Measurements from ENCODE around the gene SGPL1.

The SGPL1 gene

GRCh38 chr10:70902661-70903261 is 87.0 kb downstream of the SGPL1 start:
- DNase-seq (ENCODE audit: extremely low read depth in 1 of 2, low read depth in 1 of 2), result no peak

DNA sequence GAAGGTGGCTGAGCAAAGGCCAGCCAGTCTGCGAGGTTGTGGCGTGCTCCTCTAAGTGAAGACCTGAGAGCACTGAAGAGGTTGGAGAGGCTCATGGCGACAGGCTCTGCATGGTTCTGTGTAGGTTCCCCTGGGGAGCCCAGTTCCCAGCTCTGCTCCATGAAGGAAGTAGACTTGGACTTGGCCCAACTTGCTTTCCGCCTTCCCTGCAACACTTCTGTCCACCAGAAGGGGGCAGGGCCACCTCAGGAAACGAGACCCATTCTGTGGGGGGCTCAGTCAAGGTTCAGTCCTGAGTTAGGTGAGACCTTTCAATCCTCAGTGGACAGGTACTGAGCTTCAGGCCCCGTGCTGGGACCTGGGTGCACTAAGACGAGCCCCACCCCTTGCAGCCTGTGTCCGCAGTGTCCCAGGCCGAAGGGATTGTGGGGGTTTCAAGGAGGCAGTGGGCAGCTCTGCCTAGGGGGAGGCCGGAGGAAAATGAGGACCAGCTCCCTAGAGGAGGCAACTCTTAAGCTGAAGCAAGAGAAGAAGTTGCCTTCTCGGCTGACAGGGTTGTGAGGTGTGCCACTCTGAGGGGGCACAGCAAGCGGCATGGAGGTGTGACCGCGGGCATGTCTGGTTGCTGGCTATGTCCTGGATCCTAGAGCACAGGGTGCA is 87.6 kb downstream of the SGPL1 start:
- no peak for DNase-seq (ENCODE audit: extremely low read depth in 1 of 2, low read depth in 1 of 2)

DNA sequence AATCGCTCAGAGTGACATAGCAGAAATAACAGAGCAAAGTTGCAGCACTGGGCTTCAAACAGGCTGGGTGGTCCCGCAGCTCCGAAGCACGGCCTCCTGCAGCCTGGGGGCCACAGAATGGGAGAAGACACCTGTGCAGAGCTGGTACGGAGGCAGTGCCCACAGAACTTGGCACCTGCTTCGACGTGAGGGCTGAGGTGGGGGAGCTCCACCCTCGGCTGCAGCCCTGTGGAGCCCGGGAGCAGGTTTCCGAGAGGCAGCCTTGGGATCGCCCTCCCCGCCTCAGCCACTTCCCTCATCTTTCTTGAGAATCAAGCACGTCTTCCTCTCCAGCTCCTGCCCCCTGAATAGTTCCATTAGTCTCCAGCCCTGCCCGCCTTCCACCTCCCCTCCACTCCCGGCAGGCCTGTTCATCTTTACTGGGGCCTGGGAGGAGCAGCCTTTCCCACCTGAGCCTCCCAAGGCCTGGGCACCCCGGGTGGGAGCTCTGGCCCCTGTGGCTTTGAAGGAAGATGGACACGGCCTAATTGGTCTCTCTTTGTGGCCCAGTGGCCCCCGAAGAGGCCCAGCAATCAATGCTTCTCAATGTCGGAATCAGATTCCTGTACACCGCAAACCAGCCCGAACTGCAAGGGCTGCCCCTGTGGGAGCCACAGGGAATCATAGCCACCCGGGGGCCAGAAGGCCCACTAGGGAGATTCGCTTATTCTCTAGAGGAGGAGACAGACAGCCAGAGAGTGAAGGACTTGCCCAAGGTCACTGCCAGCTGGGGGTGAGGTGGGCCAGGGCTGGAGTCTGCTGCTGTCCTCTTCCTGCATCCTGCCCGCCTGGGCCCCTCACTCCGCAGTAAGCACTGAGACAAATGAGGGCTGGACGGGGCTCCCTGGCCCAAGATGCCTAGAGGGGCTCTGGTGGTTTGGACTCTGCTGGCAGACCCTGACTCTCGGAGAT is 89.6 kb downstream of the SGPL1 start:
- no peak for DNase-seq (ENCODE audit: extremely low read depth in 1 of 2, low read depth in 1 of 2)

DNA sequence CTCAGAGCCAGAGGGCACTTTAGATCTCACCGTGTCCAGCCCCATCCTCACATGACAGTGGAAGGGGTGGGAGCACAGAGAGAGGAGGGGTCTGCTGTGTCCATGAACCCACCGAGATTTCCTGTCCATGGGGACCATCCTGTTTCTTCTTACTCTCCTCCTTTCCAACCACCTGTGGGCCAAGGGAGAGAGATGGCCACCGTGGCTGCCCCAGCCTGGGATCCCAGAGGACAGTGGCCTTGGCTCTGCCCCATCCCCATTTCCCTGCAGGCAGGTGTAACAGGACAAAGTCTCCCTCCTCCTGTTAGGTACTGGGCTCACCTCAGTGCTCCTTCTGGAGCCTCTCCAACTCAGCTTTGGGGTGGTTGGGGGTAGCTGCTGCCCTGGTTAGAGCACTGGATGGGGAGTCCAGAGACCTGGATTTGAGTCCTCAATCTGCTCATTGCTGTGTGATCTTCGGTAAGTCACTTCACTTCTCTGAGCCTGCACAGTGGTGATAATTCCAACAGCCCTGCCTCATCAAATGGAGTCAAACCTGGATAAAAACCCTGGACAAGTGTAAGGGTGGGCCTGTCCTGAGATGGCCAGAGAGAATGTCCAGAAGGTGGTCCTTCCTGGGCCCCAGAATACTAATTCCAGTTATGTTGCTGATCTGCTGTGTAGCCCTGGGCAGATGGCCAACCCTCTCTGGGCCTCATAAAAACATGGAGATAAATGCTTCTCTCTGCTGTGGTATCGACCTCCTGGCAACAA is 90.5 kb downstream of the SGPL1 start:
- no peak for DNase-seq (ENCODE audit: extremely low read depth in 1 of 2, low read depth in 1 of 2)

GRCh38 chr10:70906953-70907636 is 91.3 kb downstream of the SGPL1 start:
- DNase-seq (ENCODE audit: extremely low read depth in 1 of 2, low read depth in 1 of 2), result no peak

GRCh38 chr10:70907637-70908405 is 92.1 kb downstream of the SGPL1 start:
- DNase-seq (ENCODE audit: extremely low read depth in 1 of 2, low read depth in 1 of 2), result no peak

DNA sequence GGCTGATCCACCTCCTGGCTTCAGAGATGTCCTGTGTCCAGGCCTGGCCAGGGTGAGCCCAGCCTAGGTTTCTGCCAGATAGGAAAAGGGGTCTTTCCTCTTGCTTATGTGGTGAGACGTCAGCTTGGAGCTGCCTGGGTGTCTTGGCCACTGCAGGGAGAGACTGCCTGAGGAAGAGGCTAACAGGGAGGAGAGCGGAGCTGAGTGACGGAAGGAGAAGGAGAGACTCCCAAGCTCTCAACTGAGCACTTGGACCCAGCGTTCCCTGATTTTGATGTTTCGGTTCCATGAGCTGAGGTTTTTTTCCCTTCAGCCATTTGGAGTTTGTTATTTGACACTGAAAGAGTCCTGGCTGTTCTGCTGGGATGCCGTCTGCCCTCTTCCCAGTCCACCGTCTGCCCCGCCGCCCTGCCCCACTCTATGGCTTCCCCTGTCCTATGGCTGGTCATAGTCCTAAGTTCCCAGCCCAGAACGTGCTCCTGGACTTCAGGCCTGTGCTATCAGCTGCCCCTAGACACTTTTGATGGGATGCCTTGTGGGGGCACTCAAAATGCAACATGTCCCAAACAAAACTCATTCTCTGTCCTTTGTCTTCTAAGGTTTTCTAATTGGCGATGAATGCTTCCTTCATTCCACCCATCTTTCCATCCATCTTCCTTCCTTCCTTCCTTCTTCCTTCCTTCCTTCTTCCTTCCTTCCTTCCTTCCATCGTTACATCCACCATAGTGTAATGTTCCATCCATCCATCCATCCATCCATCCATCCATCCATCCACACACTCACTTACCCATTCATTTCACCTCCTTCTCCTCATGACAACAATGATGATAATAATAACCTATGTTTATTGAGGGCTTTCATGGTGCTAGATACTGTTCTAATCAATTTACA is 92.9 kb downstream of the SGPL1 start:
- no peak for DNase-seq (ENCODE audit: extremely low read depth in 1 of 2, low read depth in 1 of 2)

GRCh38 chr10:70909326-70909935 is 93.7 kb downstream of the SGPL1 start:
- DNase-seq (ENCODE audit: extremely low read depth in 1 of 2, low read depth in 1 of 2), result no peak

GRCh38 chr10:70910486-70911341 is 95.0 kb downstream of the SGPL1 start:
- DNase-seq (ENCODE audit: extremely low read depth in 1 of 2, low read depth in 1 of 2), result no peak

DNA sequence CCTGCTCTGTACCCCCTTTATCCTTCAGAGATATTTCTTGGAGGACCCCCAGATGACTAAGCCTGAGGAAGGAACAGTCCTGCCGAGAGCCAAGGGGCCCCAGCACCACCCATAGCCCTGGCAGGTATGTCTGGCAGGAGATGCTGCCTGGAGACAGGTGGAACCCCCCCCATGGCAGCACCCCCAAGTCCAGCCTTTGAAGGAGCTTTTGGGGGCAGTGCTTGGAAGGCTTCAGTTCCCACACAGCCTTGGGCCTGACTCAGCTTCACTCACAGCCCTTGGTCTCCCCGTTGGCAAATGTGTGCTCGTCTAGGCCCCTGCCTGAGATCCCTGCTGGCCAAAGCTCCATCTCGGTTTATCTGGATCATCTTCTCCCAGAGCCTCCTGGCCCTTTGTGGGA is 95.6 kb downstream of the SGPL1 start:
- DNase-seq (ENCODE audit: extremely low read depth in 1 of 2, low read depth in 1 of 2), result no peak

GRCh38 chr10:70912556-70912955 is 96.8 kb downstream of the SGPL1 start:
- DNase-seq (ENCODE audit: extremely low read depth in 1 of 2, low read depth in 1 of 2), result no peak

GRCh38 chr10:70913191-70913892 is 97.6 kb downstream of the SGPL1 start:
- DNase-seq (ENCODE audit: extremely low read depth in 1 of 2, low read depth in 1 of 2), result no peak

- no peak for DNase-seq (ENCODE audit: extremely low read depth in 1 of 2, low read depth in 1 of 2)
Measured at GRCh38 chr10:70913893-70914240, 98.1 kb downstream of the SGPL1 start.

GRCh38 chr10:70914316-70914864 is 98.6 kb downstream of the SGPL1 start:
- no peak for DNase-seq (ENCODE audit: extremely low read depth in 1 of 2, low read depth in 1 of 2)

DNA sequence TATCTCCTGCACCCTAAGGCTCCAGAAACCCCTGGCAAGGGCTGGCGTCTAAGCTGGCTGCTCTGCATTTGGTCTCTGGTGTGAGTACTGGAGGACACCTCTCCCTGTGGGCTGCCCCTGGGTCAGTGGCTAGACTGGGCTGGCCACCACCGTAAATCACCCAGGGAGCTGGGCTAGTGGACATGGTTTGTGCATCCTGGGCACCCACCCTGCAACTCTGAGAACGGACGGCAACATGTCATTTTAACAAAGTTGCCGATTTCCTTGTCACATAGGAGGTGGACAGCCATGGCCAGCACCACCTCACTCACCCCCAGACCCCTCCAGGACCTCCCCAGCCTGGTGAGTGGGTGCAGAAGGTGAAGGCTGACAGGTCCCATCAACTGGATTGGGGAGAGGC is 99.5 kb downstream of the SGPL1 start:
- DNase-seq (ENCODE audit: extremely low read depth in 1 of 2, low read depth in 1 of 2), result no peak

DNA sequence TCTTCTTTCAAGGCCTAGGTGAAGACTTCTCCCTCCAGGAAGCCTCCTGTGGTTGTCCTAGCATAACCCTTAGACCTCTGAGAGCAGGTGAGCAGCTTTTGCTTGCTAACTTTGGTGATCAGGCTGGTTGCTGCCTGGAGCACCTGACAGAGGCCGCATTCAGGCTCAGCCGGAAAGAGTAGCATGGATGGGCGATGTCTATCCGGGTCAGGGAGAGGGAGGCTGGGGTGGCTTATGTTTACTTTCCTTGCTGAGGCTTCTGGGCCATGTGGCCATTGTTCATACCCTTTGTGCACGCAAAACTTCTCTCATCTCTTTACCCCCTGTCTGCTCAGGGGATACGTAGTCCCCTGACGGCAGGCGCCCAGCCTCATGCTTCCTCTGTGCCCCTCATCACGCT is 100.1 kb downstream of the SGPL1 start:
- no peak for DNase-seq (ENCODE audit: extremely low read depth in 1 of 2, low read depth in 1 of 2)

DNA sequence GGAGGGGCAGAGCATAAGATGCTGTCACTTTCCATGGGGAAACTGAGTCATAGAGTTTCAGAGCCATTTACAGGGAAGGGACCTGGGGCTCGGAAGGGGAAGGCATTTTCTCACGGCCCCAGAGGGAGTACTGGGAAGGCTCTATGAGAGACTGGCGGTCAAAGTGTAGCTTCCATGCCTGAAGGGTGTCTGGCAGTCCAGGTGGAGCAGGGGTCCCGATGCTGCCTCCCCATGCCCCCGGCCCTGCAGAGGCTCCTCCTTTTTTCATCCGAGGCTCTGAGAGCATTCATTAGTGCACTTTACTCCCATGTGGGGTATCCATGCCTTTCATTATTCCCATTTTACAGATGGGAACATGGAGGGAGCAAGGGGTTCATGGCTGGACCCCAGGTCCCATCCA is 100.5 kb downstream of the SGPL1 start:
- no peak for DNase-seq (ENCODE audit: extremely low read depth in 1 of 2, low read depth in 1 of 2)

All from activated CD8-positive, alpha-beta memory T cell treated with anti-CD3 and anti-CD28 coated beads for 1 hour (primary cell).